Esophagus muscularis mucosa (tissue), 3 donors: ENCODE measurements around the gene TOR1B.

ENCODE experiments used
- CTCF ChIP-seq, 3 experiments: fragments of 200-600 bp in 2 of 3; fragments of 450-650 bp in 1 of 3; sonication (generic) in 2 of 3; IDR thresholded peaks; one replicate each; pipeline ENCODE4 v1.5.1; 2017 to 2019; ENCODE audit warnings: antibody characterized with exemption in 3 of 3, mild to moderate bottlenecking in 2 of 3, moderate library complexity in 1 of 3
- EP300 ChIP-seq: sonication (generic); formaldehyde crosslinking; IDR thresholded peaks from one replicate; pipeline ENCODE4 v1.6.1; 2017; ENCODE audit warnings: antibody characterized with exemption

- TF ChIP-seq EP300 (no peak), CTCF (IDR thresholded peaks at IDR 0.05) (no peak)
Observed at GRCh38 chr9:129798973-129799372, 4.0 kb upstream of the TOR1B start.
